ENCODE measurements around the gene CCDC152.

GRCh38 chr5:42791151-42791550, 34.5 kb downstream of the CCDC152 start:
- TF ChIP-seq, protein P1, sequence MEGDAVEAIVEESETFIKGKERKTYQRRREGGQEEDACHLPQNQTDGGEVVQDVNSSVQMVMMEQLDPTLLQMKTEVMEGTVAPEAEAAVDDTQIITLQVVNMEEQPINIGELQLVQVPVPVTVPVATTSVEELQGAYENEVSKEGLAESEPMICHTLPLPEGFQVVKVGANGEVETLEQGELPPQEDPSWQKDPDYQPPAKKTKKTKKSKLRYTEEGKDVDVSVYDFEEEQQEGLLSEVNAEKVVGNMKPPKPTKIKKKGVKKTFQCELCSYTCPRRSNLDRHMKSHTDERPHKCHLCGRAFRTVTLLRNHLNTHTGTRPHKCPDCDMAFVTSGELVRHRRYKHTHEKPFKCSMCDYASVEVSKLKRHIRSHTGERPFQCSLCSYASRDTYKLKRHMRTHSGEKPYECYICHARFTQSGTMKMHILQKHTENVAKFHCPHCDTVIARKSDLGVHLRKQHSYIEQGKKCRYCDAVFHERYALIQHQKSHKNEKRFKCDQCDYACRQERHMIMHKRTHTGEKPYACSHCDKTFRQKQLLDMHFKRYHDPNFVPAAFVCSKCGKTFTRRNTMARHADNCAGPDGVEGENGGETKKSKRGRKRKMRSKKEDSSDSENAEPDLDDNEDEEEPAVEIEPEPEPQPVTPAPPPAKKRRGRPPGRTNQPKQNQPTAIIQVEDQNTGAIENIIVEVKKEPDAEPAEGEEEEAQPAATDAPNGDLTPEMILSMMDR (IDR thresholded peaks at IDR 0.05): no peak
- TF ChIP-seq POLR2A (IDR thresholded peaks at IDR 0.05): no peak
- no peak for TF ChIP-seq EP300 (IDR thresholded peaks at IDR 0.05)
- TF ChIP-seq POLR2AphosphoS5 (IDR thresholded peaks at IDR 0.05): no peak
